Uterus (tissue), 4 donors: ENCODE data around the gene MCAM. TPM values are rescaled to one million over a fixed set of nuclear protein-coding genes. Genes with fewer than 3 reads are reported as not detected.

ENCODE experiments used
- DNase-seq, 2 donors: peaks; one replicate each; pipeline ENCODE4 v3.0.0-alpha.2; 2019 to 2020
- H3K27ac ChIP-seq, 2 donors: fragments of 200-600 bp; sonication (generic); 1 replicate in 1 of 2; 2 replicates in 1 of 2; pipeline ENCODE4 v1.5.1; 2016 to 2018
- H3K27me3 ChIP-seq, 2 donors: fragments of 200-600 bp; sonication (generic); one replicate each; pipeline ENCODE4 v1.5.1; 2018 to 2019; ENCODE audit warnings: control low read depth in 1 of 2
- H3K36me3 ChIP-seq, 2 donors: fragments of 200-600 bp; sonication (generic); one replicate each; pipeline ENCODE4 v1.5.1; 2019; ENCODE audit warnings: control low read depth in 1 of 2
- H3K4me1 ChIP-seq, 2 donors: fragments of 200-600 bp; sonication (generic); one replicate each; pipeline ENCODE4 v1.5.1; 2018 to 2019; ENCODE audit warnings: control low read depth in 1 of 2
- H3K4me3 ChIP-seq, 2 donors: fragments of 200-600 bp; sonication (generic); 1 replicate in 1 of 2; 2 replicates in 1 of 2; pipeline ENCODE4 v1.5.1; 2018 to 2019; ENCODE audit warnings: mild to moderate bottlenecking in 1 of 2
- H3K9me3 ChIP-seq, 2 donors: fragments of 200-600 bp; sonication (generic); one replicate each; pipeline ENCODE4 v1.5.1; 2019; ENCODE audit warnings: control low read depth in 1 of 2
- POLR2A ChIP-seq, 2 donors: fragments of 450-650 bp; IDR thresholded peaks; one replicate each; pipeline ENCODE4 v1.6.1; 2016; ENCODE audit warnings: antibody characterized with exemption in 2 of 2, mild to moderate bottlenecking in 1 of 2, moderate library complexity in 1 of 2
- intact Hi-C: fragments of 100-400 bp; cut with DNase I; formaldehyde crosslinking; loops from one replicate; pipeline ENCODE4 v1.15.1; 2023; ENCODE audit warnings: low total_unique reads
- total RNA-seq, 4 donors: library from RNA; depleted of rRNA in 3 of 4; stranded (reverse); fragments of >200 nt in 3 of 4; gene quantifications; one replicate each; pipeline versions ENCODE4 v1.1.0 to v1.2.4, GENCODE V29; 2014 to 2023
- TF ChIP-seq, protein P1 (sequence below), 4 experiments: fragments of 200-600 bp in 2 of 4; fragments of 450-650 bp in 2 of 4; sonication (generic) in 2 of 4; IDR thresholded peaks; one replicate each; pipeline ENCODE4 v1.5.1; 2016 to 2019; ENCODE audit warnings: antibody characterized with exemption in 4 of 4, mild to moderate bottlenecking in 2 of 4, moderate library complexity in 1 of 4
- donor health status: DM: yes; HTN: yes; CAD: no.

Gene MCAM
- total RNA-seq, 4 donors from 2014 or later: 228 to 564 (median 354) TPM

DNA sequence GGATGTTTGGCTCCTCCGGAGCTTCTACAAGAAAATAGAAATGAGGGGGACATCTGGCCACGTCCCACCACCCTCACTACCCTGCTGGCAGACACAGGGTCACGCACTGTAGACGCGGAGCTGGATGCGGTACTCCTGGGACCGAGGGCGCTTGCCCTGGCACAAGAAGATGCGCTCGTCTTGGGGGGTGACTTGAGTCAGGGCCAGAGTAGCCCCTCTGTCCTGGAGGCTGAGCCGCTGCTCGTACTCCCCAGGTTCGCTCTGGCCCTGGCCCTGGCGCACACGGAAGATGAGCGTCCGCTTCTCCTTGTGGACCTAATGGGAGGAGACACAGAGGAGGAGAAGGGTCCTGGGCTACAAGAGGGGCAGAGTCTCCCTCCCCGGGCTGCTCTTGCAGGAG lies 2.2 kb downstream of the MCAM start:
- Histone ChIP-seq H3K36me3 (no peaks in the 10 kb centered on the region), H3K27me3 (no peaks in the 10 kb centered on the region), H3K4me3 (peak overlapping the region in 1 of 2 donors; percentile 67), H3K4me1 (no peaks in the 10 kb centered on the region), H3K9me3 (no peaks in the 10 kb centered on the region), H3K27ac (peak overlapping the region; percentile 93 to 94)
- TF ChIP-seq, protein P1, sequence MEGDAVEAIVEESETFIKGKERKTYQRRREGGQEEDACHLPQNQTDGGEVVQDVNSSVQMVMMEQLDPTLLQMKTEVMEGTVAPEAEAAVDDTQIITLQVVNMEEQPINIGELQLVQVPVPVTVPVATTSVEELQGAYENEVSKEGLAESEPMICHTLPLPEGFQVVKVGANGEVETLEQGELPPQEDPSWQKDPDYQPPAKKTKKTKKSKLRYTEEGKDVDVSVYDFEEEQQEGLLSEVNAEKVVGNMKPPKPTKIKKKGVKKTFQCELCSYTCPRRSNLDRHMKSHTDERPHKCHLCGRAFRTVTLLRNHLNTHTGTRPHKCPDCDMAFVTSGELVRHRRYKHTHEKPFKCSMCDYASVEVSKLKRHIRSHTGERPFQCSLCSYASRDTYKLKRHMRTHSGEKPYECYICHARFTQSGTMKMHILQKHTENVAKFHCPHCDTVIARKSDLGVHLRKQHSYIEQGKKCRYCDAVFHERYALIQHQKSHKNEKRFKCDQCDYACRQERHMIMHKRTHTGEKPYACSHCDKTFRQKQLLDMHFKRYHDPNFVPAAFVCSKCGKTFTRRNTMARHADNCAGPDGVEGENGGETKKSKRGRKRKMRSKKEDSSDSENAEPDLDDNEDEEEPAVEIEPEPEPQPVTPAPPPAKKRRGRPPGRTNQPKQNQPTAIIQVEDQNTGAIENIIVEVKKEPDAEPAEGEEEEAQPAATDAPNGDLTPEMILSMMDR (IDR thresholded peaks at IDR 0.05): no peak
- TF ChIP-seq POLR2A (IDR thresholded peaks at IDR 0.05): no peak
- intact Hi-C loops: no loop called here
- DNase-seq: no peak

DNA sequence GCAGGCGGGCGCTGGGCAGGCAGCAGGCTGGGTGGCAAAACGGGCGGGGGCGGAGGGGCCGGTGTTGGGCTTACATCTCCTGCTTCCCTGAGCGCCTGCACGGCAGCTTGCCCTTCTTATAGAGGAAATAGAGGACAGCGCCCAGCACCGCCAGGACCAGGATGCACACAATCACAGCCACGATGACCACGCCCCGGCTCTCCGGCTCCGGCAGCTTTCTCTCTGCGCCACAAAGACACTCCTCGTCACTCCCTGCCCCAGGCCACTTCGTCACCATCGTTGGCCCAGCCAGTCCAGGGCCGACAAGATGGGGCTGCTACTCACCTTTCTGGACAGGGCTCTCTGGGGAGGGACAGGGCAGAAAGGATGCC lies 6.3 kb downstream of the MCAM start:
- H3K36me3 ChIP-seq: no peaks in the 10 kb centered on the region
- H3K4me1 ChIP-seq: no peaks in the 10 kb centered on the region
- no peak for DNase-seq
- no peak overlapping the region for H3K4me3 ChIP-seq
- no peaks in the 10 kb centered on the region for H3K9me3 ChIP-seq
- intact Hi-C loops: no loop called here
- TF ChIP-seq POLR2A (IDR thresholded peaks at IDR 0.05): no peak
- TF ChIP-seq, protein P1 (IDR thresholded peaks at IDR 0.05): no peak
- no peaks in the 10 kb centered on the region for H3K27me3 ChIP-seq
- H3K27ac ChIP-seq: peak overlapping the region; percentile 2 to 35

DNA sequence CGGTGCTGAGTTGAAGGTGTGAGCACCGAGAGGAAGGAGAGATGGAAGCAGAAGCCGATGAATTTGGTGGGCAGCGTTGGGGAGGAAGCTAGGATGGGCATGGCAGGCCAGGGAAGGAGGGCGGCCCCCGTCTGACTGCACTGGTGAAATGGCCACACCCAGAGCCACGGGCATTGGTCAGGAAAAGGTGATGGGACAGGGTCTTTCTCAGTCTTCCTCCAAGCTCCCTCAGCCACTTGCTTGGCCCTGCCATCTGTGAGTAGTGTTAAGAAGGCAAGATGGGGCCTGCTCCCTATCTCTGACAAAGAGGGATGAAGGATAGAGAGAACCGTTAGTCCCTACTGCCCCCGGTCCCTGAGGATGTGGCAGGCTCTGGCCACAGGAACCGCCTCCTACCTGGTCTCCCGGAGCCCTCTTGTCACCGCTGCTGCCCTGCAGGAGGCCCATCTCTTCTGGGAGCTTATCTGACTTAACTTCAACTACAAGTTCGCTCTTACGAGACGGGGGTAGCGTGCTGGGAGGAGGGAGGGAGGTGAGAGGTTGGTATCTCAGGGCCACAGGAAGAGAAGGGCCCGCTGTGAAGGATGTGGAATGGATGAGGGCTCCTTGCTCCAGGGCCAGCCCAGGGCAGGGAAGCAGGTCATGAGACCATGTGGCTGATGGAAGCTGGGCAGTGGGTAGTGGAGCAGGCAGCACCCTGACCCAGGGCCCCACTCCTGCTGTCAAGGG lies 6.8 kb downstream of the MCAM start:
- no peak overlapping the region for H3K4me3 ChIP-seq
- no peak for DNase-seq
- no peaks in the 10 kb centered on the region for H3K36me3 ChIP-seq
- no peaks in the 10 kb centered on the region for H3K9me3 ChIP-seq
- no peaks in the 10 kb centered on the region for H3K4me1 ChIP-seq
- intact Hi-C loops: no loop called here
- H3K27ac ChIP-seq: peak overlapping the region; percentile 2 to 82
- TF ChIP-seq POLR2A (IDR thresholded peaks at IDR 0.05): no peak
- TF ChIP-seq, protein P1 (IDR thresholded peaks at IDR 0.05): no peak
- H3K27me3 ChIP-seq: no peaks in the 10 kb centered on the region

DNA sequence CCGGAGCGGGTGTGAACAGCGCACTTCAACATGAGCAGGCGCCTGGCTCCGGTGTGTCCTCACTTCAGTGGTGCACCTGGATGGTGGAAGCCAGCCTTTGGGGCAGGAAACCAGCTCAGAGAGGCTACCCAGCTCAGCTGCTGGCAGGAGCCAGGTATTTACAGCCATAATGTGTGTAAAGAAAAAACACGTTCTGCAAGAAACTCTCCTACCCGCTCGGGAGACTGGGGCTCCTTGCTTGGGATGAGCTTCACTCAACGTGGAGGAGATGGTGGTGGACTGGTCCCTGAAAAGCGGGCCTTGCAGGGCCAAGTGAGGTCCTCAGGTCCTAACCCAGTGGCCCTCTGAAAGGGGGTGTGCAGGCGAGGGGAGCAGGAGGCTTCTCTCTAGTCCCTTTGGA lies 7.5 kb downstream of the MCAM start:
- Histone ChIP-seq H3K4me3 (no peak overlapping the region), H3K27ac (peak overlapping the region in 1 of 2 donors; percentile 82), H3K27me3 (no peaks in the 10 kb centered on the region), H3K4me1 (no peaks in the 10 kb centered on the region), H3K36me3 (no peaks in the 10 kb centered on the region), H3K9me3 (no peaks in the 10 kb centered on the region)
- intact Hi-C loops: no loop called here
- TF ChIP-seq, protein P1 (IDR thresholded peaks at IDR 0.05): no peak
- TF ChIP-seq POLR2A (IDR thresholded peaks at IDR 0.05): no peak
- DNase-seq: no peak

DNA sequence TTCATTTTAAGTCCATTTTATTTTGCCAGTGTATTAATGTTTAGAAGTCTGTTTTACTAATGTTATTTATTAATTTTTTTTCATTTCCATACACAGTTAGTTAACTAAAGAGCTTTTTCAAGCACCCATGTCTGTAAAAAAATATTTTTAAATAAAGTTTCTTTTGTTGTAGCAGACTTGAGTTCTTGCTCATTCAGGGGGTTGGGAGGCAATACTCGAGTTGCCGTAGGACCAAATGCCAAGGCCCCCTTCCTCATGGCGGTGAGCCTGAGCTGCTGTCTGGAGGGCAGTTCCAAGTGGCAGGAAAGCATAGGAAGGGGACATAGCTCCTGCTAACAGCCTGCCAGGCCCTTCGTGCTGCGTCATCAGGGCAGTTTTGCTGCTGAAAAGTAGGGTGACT lies 9.0 kb downstream of the MCAM start:
- no peaks in the 10 kb centered on the region for H3K27me3 ChIP-seq
- intact Hi-C loops: no loop called here
- H3K4me1 ChIP-seq: no peaks in the 10 kb centered on the region
- H3K36me3 ChIP-seq: no peaks in the 10 kb centered on the region
- H3K9me3 ChIP-seq: no peaks in the 10 kb centered on the region
- no peak for DNase-seq
- no peak overlapping the region for H3K4me3 ChIP-seq
- TF ChIP-seq, protein P1 (IDR thresholded peaks at IDR 0.05): no peak
- TF ChIP-seq POLR2A (IDR thresholded peaks at IDR 0.05): no peak
- peak overlapping the region; percentile 71 to 82 for H3K27ac ChIP-seq
